Panc1 (cell line): Measurements from ENCODE around the gene ZNF266.

Experiments used
- POLR2AphosphoS5 ChIP-seq: IDR thresholded peaks from 2 replicates; pipeline ENCODE4 v1.6.1; 2012; ENCODE audit warnings: mild to moderate bottlenecking, low read depth, low read length, moderate library complexity
- TCF7L2 ChIP-seq: IDR thresholded peaks from 2 replicates; pipeline ENCODE4 v1.6.1; 2011; ENCODE audit warnings: mild to moderate bottlenecking, low read depth, low read length, inconsistent platforms
- TF ChIP-seq, protein P1 (sequence below): fragments of 450-650 bp; IDR thresholded peaks from 2 replicates; pipeline ENCODE4 v1.5.1; 2017; ENCODE audit warnings: mild to moderate bottlenecking

DNA sequence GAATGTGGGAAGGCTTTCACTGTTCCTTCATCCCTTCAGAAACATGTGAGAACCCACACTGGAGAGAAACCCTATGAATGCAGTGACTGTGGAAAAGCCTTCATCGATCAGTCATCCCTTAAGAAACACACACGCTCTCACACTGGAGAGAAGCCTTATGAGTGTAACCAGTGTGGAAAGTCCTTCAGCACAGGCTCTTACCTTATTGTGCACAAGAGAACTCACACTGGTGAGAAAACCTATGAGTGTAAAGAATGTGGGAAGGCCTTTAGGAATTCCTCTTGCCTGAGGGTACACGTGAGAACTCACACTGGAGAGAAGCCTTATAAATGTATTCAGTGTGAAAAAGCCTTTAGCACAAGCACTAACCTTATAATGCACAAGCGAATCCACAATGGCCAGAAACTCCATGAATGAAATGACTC, 54.0 kb downstream of the ZNF266 start:
- TF ChIP-seq, protein P1, sequence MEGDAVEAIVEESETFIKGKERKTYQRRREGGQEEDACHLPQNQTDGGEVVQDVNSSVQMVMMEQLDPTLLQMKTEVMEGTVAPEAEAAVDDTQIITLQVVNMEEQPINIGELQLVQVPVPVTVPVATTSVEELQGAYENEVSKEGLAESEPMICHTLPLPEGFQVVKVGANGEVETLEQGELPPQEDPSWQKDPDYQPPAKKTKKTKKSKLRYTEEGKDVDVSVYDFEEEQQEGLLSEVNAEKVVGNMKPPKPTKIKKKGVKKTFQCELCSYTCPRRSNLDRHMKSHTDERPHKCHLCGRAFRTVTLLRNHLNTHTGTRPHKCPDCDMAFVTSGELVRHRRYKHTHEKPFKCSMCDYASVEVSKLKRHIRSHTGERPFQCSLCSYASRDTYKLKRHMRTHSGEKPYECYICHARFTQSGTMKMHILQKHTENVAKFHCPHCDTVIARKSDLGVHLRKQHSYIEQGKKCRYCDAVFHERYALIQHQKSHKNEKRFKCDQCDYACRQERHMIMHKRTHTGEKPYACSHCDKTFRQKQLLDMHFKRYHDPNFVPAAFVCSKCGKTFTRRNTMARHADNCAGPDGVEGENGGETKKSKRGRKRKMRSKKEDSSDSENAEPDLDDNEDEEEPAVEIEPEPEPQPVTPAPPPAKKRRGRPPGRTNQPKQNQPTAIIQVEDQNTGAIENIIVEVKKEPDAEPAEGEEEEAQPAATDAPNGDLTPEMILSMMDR = no peak
- TF ChIP-seq POLR2AphosphoS5 (no peak), TCF7L2 (no peak)
